ENCODE data around the gene FAM174B.

FAM174B gene

GRCh38 chr15:92605225-92605944, 50.2 kb downstream of the FAM174B start:
- TF ChIP-seq, protein P1, sequence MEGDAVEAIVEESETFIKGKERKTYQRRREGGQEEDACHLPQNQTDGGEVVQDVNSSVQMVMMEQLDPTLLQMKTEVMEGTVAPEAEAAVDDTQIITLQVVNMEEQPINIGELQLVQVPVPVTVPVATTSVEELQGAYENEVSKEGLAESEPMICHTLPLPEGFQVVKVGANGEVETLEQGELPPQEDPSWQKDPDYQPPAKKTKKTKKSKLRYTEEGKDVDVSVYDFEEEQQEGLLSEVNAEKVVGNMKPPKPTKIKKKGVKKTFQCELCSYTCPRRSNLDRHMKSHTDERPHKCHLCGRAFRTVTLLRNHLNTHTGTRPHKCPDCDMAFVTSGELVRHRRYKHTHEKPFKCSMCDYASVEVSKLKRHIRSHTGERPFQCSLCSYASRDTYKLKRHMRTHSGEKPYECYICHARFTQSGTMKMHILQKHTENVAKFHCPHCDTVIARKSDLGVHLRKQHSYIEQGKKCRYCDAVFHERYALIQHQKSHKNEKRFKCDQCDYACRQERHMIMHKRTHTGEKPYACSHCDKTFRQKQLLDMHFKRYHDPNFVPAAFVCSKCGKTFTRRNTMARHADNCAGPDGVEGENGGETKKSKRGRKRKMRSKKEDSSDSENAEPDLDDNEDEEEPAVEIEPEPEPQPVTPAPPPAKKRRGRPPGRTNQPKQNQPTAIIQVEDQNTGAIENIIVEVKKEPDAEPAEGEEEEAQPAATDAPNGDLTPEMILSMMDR (IDR thresholded peaks at IDR 0.05; ENCODE audit: low read depth, low read length), result no peak
- no peak overlapping the region for H3K4me3 ChIP-seq (ENCODE audit: low read depth, low read length)

GRCh38 chr15:92603743-92604470, 51.7 kb downstream of the FAM174B start:
- TF ChIP-seq, protein P1 (IDR thresholded peaks at IDR 0.05; ENCODE audit: low read depth, low read length), result no peak

GRCh38 chr15:92603278-92603677, 52.3 kb downstream of the FAM174B start:
- no peak overlapping the region for H3K4me3 ChIP-seq (ENCODE audit: low read depth, low read length)
- TF ChIP-seq, protein P1 (IDR thresholded peaks at IDR 0.05; ENCODE audit: low read depth, low read length), result no peak

More at GRCh38 chr15:92603743-92604470, 51.7 kb downstream of the FAM174B start:
- no peak overlapping the region for H3K4me3 ChIP-seq (ENCODE audit: low read depth, low read length)

GRCh38 chr15:92602267-92602593, 53.3 kb downstream of the FAM174B start:
- TF ChIP-seq, protein P1 (IDR thresholded peaks at IDR 0.05; ENCODE audit: low read depth, low read length), result no peak
- H3K4me3 ChIP-seq (ENCODE audit: low read depth, low read length), result no peak overlapping the region

DNA sequence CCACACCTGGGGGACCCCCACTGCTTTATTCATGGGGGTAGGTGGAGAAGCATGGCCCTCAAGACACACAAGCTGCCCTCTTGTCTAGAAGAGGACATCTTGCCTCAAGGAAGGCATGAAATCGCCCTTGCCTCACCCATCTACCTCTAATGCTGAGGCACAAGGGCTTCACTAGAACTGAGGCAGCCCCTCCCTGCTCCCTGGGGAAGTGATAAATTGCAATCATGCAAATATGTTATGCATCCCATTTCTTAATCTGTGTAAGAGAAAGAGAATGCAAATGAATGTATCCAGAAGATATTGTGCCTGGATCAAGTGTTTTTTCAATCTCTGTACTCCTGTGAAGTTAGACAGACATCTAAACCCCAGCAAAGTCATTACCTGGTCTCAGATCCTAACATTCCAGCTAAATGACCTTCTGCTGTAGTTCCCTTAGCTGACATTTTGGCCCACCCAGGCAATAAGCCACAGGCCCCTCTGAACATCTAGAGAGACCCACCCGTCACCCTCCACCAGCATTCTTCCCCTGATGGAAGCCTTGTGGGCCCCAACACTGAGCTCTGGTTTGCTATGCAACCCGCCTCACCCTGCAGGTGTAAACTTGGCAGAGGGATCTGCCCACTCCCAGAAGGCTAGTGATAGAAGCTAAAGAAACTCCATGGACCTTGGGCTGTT, 53.8 kb downstream of the FAM174B start:
- no peak overlapping the region for H3K4me3 ChIP-seq (ENCODE audit: low read depth, low read length)
- TF ChIP-seq, protein P1 (IDR thresholded peaks at IDR 0.05; ENCODE audit: low read depth, low read length), result no peak

- no peak overlapping the region for H3K4me3 ChIP-seq (ENCODE audit: low read depth, low read length)
- TF ChIP-seq, protein P1 (IDR thresholded peaks at IDR 0.05; ENCODE audit: low read depth, low read length), result no peak
Measured at GRCh38 chr15:92600856-92601255, 54.7 kb downstream of the FAM174B start.
